Epithelial cell of proximal tubule (primary cell): ENCODE results near the gene IGFBPL1. TPM values are rescaled to one million over a fixed set of nuclear protein-coding genes. Genes with fewer than 3 reads are reported as not detected.

Experiments used
- DNase-seq: peaks from one replicate; pipeline ENCODE4 v3.0.0-alpha.2; 2011; ENCODE audit warnings: low read depth
- H3K4me3 ChIP-seq: 2 replicates; pipeline ENCODE4 v1.5.1; 2011; ENCODE audit warnings: low read depth, mild to moderate bottlenecking, low read length
- total RNA-seq: library from RNA; depleted of rRNA; stranded (reverse); fragments of >200 nt; gene quantifications from 2 replicates; pipeline ENCODE4 v1.2.3, GENCODE V29; 2015
- TF ChIP-seq, protein P1 (sequence below): conservative IDR thresholded peaks from 2 replicates; pipeline ENCODE4 v1.5.1; 2012; ENCODE audit warnings: low read depth, mild to moderate bottlenecking, low read length

Gene IGFBPL1
- total RNA-seq, 1 donor from 2014 or later, result 8.8 TPM

GRCh38 chr9:38362852-38363588 lies 61.2 kb downstream of the IGFBPL1 start:
- TF ChIP-seq, protein P1, sequence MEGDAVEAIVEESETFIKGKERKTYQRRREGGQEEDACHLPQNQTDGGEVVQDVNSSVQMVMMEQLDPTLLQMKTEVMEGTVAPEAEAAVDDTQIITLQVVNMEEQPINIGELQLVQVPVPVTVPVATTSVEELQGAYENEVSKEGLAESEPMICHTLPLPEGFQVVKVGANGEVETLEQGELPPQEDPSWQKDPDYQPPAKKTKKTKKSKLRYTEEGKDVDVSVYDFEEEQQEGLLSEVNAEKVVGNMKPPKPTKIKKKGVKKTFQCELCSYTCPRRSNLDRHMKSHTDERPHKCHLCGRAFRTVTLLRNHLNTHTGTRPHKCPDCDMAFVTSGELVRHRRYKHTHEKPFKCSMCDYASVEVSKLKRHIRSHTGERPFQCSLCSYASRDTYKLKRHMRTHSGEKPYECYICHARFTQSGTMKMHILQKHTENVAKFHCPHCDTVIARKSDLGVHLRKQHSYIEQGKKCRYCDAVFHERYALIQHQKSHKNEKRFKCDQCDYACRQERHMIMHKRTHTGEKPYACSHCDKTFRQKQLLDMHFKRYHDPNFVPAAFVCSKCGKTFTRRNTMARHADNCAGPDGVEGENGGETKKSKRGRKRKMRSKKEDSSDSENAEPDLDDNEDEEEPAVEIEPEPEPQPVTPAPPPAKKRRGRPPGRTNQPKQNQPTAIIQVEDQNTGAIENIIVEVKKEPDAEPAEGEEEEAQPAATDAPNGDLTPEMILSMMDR, result peak; percentile 80
- peak; percentile 56 for DNase-seq
- no peak overlapping the region for H3K4me3 ChIP-seq

GRCh38 chr9:38361473-38361850 lies 62.8 kb downstream of the IGFBPL1 start:
- TF ChIP-seq, protein P1, result no peak
- no peak for DNase-seq
- H3K4me3 ChIP-seq, result no peak overlapping the region

- TF ChIP-seq, protein P1, result no peak
- DNase-seq, result no peak
- no peak overlapping the region for H3K4me3 ChIP-seq
Measured at GRCh38 chr9:38360839-38361472, 63.3 kb downstream of the IGFBPL1 start.

DNA sequence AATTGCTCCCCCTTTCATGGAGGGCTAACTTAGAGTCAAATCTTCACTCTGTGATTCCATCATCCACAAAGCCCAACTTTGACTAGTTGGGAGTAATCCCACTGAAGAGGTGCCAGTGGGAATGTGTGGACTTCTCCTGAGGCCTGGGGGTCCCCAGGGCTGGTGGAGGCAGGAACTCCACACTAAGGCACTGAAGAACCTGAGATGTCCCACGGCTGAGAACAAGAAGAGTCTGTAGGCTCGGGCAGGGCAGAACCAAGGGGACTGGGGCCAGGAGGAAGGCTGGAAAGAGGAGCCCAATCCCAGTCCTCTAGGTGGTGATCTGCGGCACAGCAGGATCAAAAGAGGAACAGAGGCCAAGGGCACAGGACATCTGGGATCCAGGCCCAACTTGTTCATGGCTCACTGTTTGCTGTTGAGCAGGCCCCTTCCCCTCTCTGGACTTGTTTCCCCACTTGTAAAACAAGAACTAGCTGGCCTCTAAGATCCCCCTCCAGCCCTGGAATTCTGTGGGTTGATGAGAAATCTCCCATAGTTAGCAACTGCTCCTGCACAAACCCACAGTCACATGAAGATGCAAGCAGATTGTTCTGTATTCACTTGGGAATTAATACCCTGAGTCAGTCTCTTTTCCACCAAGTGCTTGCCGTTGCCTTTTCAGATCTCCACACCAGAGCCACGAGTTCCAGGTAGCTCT lies 64.4 kb downstream of the IGFBPL1 start:
- no peak overlapping the region for H3K4me3 ChIP-seq
- no peak for DNase-seq
- TF ChIP-seq, protein P1, result no peak

GRCh38 chr9:38359297-38359653 lies 65.0 kb downstream of the IGFBPL1 start:
- no peak overlapping the region for H3K4me3 ChIP-seq
- DNase-seq, result no peak
- TF ChIP-seq, protein P1, result no peak

DNA sequence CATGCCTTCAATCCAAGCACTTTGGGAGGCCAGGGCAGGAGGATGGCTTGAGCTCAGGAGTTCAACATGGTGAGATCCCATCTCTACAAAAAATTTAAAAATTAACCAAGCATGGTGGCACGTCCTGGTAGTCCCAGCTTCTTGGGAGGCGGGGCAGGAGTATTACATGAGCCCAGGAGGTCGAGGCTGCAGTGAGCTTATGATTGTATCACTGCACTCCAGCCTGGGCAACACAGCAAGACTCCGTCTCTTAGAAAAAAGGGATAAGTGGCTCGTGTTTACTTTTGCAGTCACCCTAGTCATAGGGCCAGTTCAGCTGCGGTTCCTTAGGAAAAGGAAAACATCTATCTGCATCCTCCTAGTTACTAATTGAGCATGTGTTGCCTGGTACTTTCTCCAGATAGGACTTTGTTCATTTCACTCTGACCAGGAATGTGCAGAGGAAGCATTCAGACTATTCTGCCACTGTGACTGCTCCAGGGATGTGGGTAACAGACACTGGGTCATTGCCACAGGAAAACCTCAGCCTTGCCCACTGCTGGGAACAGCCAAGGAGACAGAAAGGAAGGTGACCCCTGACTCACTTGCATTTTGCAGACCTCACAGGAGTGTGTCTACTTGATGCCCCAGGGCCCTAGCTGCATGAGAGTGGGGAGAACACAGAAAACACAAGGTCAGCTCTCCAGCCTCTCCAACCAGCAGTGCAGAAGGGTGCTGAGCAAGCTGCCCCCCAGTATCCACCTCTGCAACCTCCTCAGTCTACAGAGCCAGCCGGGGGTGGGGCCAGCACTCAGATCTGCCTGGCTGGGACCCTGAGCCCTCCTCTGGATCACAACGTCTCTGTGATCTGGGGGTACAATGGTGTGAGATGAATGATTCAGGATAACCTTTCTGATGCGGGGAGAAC lies 65.6 kb downstream of the IGFBPL1 start:
- TF ChIP-seq, protein P1, result no peak
- H3K4me3 ChIP-seq, result no peak overlapping the region
- DNase-seq, result peak; percentile 81
